Mucosa of descending colon (tissue), 3 donors: ENCODE measurements around the gene TLK2. TPM values are rescaled to one million over a fixed set of nuclear protein-coding genes. Genes with fewer than 3 reads are reported as not detected.

Experiments
- ATAC-seq: fragments of 200-7000 bp; cut with Tn5 transposase; one replicate; pipeline ENCODE4 v1.9.1; 2020; ENCODE audit warnings: mild to moderate bottlenecking, moderate library complexity
- DNase-seq, 3 donors: peaks; one replicate each; pipeline ENCODE4 v3.0.0-alpha.2; 2020
- H3K36me3 ChIP-seq: fragments of 200-600 bp; one replicate; pipeline ENCODE4 v1.8.0; 2021; ENCODE audit warnings: low read depth, mild to moderate bottlenecking
- H3K4me1 ChIP-seq: fragments of 200-600 bp; one replicate; pipeline ENCODE4 v1.8.0; 2021; ENCODE audit warnings: low read depth, mild to moderate bottlenecking
- H3K4me3 ChIP-seq: fragments of 200-600 bp; one replicate; pipeline ENCODE4 v1.8.0; 2021; ENCODE audit warnings: mild to moderate bottlenecking
- H3K9me3 ChIP-seq: fragments of 200-600 bp; one replicate; pipeline ENCODE4 v1.8.0; 2021; ENCODE audit warnings: mild to moderate bottlenecking
- intact Hi-C, 2 donors: fragments of 100-400 bp; cut with DNase I in 1 of 2; cut with micrococcal nuclease in 1 of 2; formaldehyde crosslinking; loops; one replicate each; pipeline versions ENCODE4 v1.11.0 to v1.11.1; 2022; cut with DNase I, micrococcal nuclease
- total RNA-seq, 3 donors: library from RNA; stranded (reverse); fragmentation: NEBNext Ultra II Directional in 2 of 3; extraction: Animal tissue kit (Norgen Biotek cat#: 25700) in 2 of 3; gene quantifications; one replicate each; pipeline versions ENCODE4 v1.2.1 to v1.2.4, GENCODE V29; 2021 to 2023
- TF ChIP-seq, protein P1 (sequence below): fragments of 200-600 bp; IDR thresholded peaks from one replicate; pipeline ENCODE4 v1.8.0; 2022; ENCODE audit warnings: antibody characterized with exemption, mild to moderate bottlenecking
- donor health status: DM: no; HTN: no; CAD: no; lungs with moderate emphysema.
- donor health status: DM: no; HTN: no; CAD: no.
- donor health status: DM: no; HTN: yes; CAD: no.

Gene TLK2
- total RNA-seq, 3 donors from 2014 or later = 39.6 to 55.0 (median 47.0) TPM

DNA sequence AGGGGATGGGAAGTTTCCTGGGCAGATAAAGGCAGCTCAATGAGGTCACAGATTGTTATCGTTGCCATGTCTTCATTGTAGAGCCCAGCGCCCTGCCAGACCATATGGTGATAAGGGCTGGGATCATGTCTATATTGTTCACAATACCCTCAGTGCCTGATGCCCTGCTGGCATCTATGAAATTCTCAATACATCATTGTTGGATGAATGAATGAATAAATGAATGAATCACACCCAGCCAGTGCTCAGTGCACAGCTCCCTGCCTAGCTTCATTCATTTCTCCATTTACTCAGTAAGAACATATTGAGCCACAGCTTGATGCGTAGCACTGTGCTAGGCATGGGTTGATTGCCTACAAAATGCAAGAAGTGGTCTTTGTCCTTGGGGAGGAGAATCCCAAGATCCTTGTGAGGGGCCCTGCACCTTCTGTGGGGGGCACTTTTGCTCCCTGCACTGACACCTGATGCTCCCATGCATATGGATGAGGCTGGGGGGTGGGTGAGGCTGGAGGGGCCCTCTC, 178.6 kb downstream of the TLK2 start:
- H3K36me3 ChIP-seq = no peaks in the 10 kb centered on the region
- H3K4me1 ChIP-seq = peaks cover 8% of the 10 kb centered on the region
- no peak for ATAC-seq
- H3K4me3 ChIP-seq = no peak overlapping the region
- intact Hi-C loops = no loop called here
- DNase-seq = no peak
- TF ChIP-seq, protein P1, sequence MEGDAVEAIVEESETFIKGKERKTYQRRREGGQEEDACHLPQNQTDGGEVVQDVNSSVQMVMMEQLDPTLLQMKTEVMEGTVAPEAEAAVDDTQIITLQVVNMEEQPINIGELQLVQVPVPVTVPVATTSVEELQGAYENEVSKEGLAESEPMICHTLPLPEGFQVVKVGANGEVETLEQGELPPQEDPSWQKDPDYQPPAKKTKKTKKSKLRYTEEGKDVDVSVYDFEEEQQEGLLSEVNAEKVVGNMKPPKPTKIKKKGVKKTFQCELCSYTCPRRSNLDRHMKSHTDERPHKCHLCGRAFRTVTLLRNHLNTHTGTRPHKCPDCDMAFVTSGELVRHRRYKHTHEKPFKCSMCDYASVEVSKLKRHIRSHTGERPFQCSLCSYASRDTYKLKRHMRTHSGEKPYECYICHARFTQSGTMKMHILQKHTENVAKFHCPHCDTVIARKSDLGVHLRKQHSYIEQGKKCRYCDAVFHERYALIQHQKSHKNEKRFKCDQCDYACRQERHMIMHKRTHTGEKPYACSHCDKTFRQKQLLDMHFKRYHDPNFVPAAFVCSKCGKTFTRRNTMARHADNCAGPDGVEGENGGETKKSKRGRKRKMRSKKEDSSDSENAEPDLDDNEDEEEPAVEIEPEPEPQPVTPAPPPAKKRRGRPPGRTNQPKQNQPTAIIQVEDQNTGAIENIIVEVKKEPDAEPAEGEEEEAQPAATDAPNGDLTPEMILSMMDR = no peak
- no peaks in the 10 kb centered on the region for H3K9me3 ChIP-seq

DNA sequence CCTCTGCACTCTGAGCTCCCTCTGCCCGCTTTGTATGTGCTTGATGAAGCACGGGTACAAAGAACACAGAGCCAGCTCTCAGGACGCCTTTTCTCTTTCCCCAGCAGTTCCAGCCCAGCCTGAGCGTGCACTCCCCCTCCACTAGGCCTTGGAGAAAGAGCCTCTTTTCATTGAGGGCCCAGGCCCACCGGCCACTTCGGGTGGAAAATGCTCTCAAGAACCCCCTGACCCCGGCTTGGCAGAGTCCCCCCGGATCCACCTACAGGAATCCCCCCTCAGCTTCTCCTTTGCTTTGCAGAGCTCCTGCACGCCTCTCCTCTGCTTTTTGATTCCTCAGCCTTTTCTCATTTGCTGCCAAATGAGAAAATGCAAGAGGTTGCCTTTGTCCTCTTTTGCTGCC, 179.1 kb downstream of the TLK2 start:
- H3K4me3 ChIP-seq = no peak overlapping the region
- no peak for ATAC-seq
- H3K4me1 ChIP-seq = peaks cover 5% of the 10 kb centered on the region
- no peak for DNase-seq
- TF ChIP-seq, protein P1 = no peak
- no peaks in the 10 kb centered on the region for H3K9me3 ChIP-seq
- intact Hi-C loops = no loop called here
- no peaks in the 10 kb centered on the region for H3K36me3 ChIP-seq

DNA sequence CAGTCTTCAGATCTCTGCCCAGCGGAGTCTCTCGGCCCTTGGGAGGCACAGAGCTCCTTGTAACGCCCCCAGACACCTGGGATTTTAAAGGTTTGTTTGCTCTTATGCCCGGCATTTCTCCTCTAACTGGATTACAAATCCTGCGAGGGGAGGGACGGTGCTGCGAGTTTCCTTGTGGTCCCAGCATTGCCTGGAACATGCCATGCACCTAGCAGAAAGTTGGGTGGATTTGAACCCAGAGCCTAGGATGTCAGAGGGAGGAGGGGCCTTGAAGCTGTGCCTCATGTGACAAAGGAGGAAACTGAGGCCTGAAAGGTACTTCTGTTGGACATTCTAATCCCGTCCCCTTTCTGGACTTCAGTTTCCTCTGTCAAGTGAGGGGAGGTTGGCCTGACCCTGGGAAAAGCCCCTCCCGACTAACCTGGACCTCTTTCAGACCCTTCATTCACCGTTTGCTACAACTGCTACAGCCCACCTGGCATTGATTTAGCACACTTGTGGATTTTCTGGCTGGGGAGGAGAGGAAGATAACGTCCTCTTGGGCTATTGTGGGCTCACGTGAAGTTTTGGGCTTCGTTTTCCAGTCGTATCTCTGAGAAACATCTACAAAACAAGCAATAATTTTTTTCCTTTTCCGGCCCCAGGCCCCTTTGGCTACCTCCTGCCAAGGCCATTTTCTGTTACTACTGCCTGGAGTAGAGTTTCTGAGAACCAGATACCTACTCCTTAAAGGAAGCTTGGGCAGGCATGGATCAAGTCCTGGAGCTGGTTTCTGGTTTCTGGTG, 179.7 kb downstream of the TLK2 start:
- no peaks in the 10 kb centered on the region for H3K36me3 ChIP-seq
- TF ChIP-seq, protein P1 = no peak
- H3K9me3 ChIP-seq = no peaks in the 10 kb centered on the region
- no peak for ATAC-seq
- no peak for DNase-seq
- no peak overlapping the region for H3K4me3 ChIP-seq
- intact Hi-C loops = no loop called here
- H3K4me1 ChIP-seq = no peaks in the 10 kb centered on the region

DNA sequence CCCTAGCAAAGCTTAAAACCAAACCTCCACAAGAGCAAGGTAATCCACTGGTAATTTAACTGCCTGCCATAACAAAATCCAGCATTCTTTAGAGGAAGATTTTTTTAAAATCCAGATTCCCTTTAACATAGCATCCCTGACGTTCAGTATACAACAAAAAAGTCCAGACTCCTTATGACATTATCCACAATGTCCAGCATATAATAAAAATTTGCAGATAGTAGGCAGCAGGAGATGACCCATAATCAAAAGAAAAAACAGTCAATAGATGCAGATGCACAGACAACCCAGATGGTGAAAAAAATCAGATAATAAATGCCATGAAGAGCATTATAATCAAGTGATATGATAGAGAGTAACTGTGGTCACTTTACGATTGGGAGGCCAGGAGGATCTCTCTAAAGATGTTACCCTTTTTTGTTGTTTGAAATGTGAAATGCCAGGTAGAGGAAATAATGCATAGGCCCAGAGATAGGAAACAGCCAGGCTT, 182.0 kb downstream of the TLK2 start:
- Histone ChIP-seq H3K4me1 (no peaks in the 10 kb centered on the region), H3K4me3 (no peak overlapping the region), H3K36me3 (no peaks in the 10 kb centered on the region), H3K9me3 (no peaks in the 10 kb centered on the region)
- ATAC-seq = no peak
- intact Hi-C loops = no loop called here
- DNase-seq = no peak
- TF ChIP-seq, protein P1 = no peak

DNA sequence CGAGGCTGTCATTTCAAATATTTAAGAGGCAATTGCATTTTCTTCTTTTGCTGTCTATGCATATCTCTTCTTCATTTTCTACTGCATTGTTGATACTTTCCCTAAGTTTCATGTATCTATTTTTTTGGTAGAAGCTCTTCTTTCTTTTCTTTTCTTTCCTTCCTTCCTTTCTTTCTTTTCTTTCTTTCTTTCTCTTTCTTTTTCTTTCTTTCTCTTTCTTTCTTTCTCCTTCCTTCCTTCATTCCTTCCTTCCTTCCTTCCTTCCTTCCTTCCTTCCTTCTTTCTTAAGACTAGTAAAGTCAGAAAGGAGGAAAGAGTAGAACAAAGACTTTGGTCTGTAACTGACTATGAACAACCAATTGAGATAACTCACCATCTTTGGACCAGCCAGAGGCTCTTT, 182.7 kb downstream of the TLK2 start:
- Histone ChIP-seq H3K9me3 (no peaks in the 10 kb centered on the region), H3K4me1 (no peaks in the 10 kb centered on the region), H3K36me3 (no peaks in the 10 kb centered on the region), H3K4me3 (no peak overlapping the region)
- TF ChIP-seq, protein P1 = no peak
- ATAC-seq (no peak), DNase-seq (no peak)
- intact Hi-C loops = no loop called here
